Mesenchymal stem cell (in vitro differentiated cells and primary cell): ENCODE measurements around the gene LRRC10.

Source experiments
- DNase-seq: peaks from one replicate; pipeline ENCODE4 v3.0.0-alpha.2; 2013
- H2AFZ ChIP-seq: one replicate; pipeline ENCODE4 v1.6.1; 2013; ENCODE audit warnings: low read depth, mild to moderate bottlenecking, control low read depth, inconsistent platforms, low read length, moderate library complexity
- H2AK5ac ChIP-seq: 2 replicates; pipeline ENCODE4 v1.6.1; 2013; ENCODE audit warnings: low read length, moderate library complexity, mild to moderate bottlenecking, inconsistent platforms; ENCODE audit not compliant: severe bottlenecking
- H2BK120ac ChIP-seq: one replicate; pipeline ENCODE4 v1.6.1; 2013; ENCODE audit warnings: low read depth, mild to moderate bottlenecking, inconsistent platforms, low read length, moderate library complexity
- H2BK12ac ChIP-seq, 2 experiments: one replicate each; pipeline ENCODE4 v1.6.1; 2013; ENCODE audit warnings: inconsistent platforms in 2 of 2, low read length in 2 of 2, mild to moderate bottlenecking in 2 of 2, moderate library complexity in 2 of 2, control low read depth in 1 of 2
- H2BK15ac ChIP-seq: one replicate; pipeline ENCODE4 v1.6.1; 2013; ENCODE audit warnings: mild to moderate bottlenecking, low read depth, inconsistent platforms; ENCODE audit not compliant: poor library complexity, severe bottlenecking
- H2BK5ac ChIP-seq: 2 replicates; pipeline ENCODE4 v1.6.1; 2013; ENCODE audit warnings: low read depth, mild to moderate bottlenecking, low read length, control low read depth, inconsistent platforms; ENCODE audit not compliant: poor library complexity, severe bottlenecking
- H3K14ac ChIP-seq, 2 experiments: one replicate each; pipeline ENCODE4 v1.6.1; 2013; ENCODE audit warnings: inconsistent platforms in 2 of 2, low read length in 2 of 2, control low read depth in 1 of 2, mild to moderate bottlenecking in 1 of 2, moderate library complexity in 1 of 2
- H3K18ac ChIP-seq, 2 experiments: one replicate each; pipeline ENCODE4 v1.6.1; 2013; ENCODE audit warnings: inconsistent platforms in 2 of 2, low read length in 2 of 2, control low read depth in 1 of 2, low read depth in 1 of 2, mild to moderate bottlenecking in 1 of 2
- H3K23ac ChIP-seq, 2 experiments: one replicate each; pipeline ENCODE4 v1.6.1; 2013; ENCODE audit warnings: inconsistent platforms in 2 of 2, low read length in 2 of 2, mild to moderate bottlenecking in 2 of 2, moderate library complexity in 2 of 2, control low read depth in 1 of 2
- H3K27ac ChIP-seq: 2 replicates; pipeline ENCODE4 v1.5.1; 2013; ENCODE audit warnings: mild to moderate bottlenecking, moderate library complexity, low read length, control low read depth, inconsistent platforms; ENCODE audit not compliant: poor library complexity, severe bottlenecking
- H3K27me3 ChIP-seq, 2 experiments: 2 replicates each; pipeline versions ENCODE4 v1.6.1 to v1.7.0; 2013; ENCODE audit warnings: low read length in 2 of 2, mild to moderate bottlenecking in 2 of 2, moderate library complexity in 2 of 2, control low read depth in 1 of 2, inconsistent platforms in 1 of 2; ENCODE audit not compliant: control insufficient read depth in 1 of 2, insufficient read depth in 1 of 2
- H3K36me3 ChIP-seq, 2 experiments: 2 replicates each; pipeline versions ENCODE4 v1.6.1 to v1.7.0; 2013; ENCODE audit warnings: low read length in 2 of 2, control low read depth in 1 of 2, inconsistent platforms in 1 of 2, low read depth in 1 of 2, mild to moderate bottlenecking in 1 of 2; ENCODE audit not compliant: insufficient read depth in 2 of 2, control insufficient read depth in 1 of 2
- H3K4ac ChIP-seq, 2 experiments: one replicate each; pipeline ENCODE4 v1.6.1; 2013; ENCODE audit warnings: inconsistent platforms in 2 of 2, low read length in 2 of 2, mild to moderate bottlenecking in 2 of 2, moderate library complexity in 2 of 2, control low read depth in 1 of 2, low read depth in 1 of 2
- H3K4me1 ChIP-seq: 2 replicates; pipeline ENCODE4 v1.6.1; 2013; ENCODE audit warnings: low read depth, low read length, control low read depth; ENCODE audit not compliant: control insufficient read depth, insufficient read depth
- H3K4me2 ChIP-seq: 2 replicates; pipeline ENCODE4 v1.6.1; 2013; ENCODE audit warnings: low read length, mild to moderate bottlenecking, inconsistent platforms; ENCODE audit not compliant: poor library complexity, severe bottlenecking
- H3K4me3 ChIP-seq, 2 experiments: 2 replicates each; pipeline versions ENCODE4 v1.5.1 to v1.7.0; 2013; ENCODE audit warnings: low read length in 2 of 2, mild to moderate bottlenecking in 2 of 2, control low read depth in 1 of 2, low read depth in 1 of 2; ENCODE audit not compliant: insufficient read depth in 1 of 2
- H3K79me1 ChIP-seq: replicated peaks from 2 replicates; pipeline ENCODE4 v1.6.1; 2013; ENCODE audit warnings: mild to moderate bottlenecking, control low read depth, low read length, inconsistent platforms; ENCODE audit not compliant: poor library complexity, severe bottlenecking
- H3K9ac ChIP-seq: 2 replicates; pipeline ENCODE4 v1.7.0; 2013; ENCODE audit warnings: mild to moderate bottlenecking, low read length, moderate library complexity
- H3K9me3 ChIP-seq: 2 replicates; pipeline ENCODE4 v1.7.0; 2013; ENCODE audit warnings: mild to moderate bottlenecking, low read length; ENCODE audit not compliant: control insufficient read depth
- H4K8ac ChIP-seq: one replicate; pipeline ENCODE4 v1.6.1; 2013; ENCODE audit warnings: inconsistent platforms, mild to moderate bottlenecking, low read length, moderate library complexity
- H4K91ac ChIP-seq: one replicate; pipeline ENCODE4 v1.6.1; 2013; ENCODE audit warnings: mild to moderate bottlenecking, low read length, inconsistent platforms
- WGBS: methylation state at CpG from one replicate; pipeline ENCODE4 v1.1.7; 2013; ENCODE audit warnings: mixed read lengths; 5-methylcytosine and 5-hydroxymethylcytosine counted together

LRRC10 gene

GRCh38 chr12:69630191-69630590 lies 19.5 kb upstream of the LRRC10 start:
- Histone ChIP-seq H3K27ac (no peak overlapping the region), H2BK15ac (no peak overlapping the region), H3K36me3 (no peaks in the 10 kb centered on the region), H3K4me3 (no peak overlapping the region), H2BK120ac (no peak overlapping the region), H3K79me1 (no peaks in the 10 kb centered on the region), H3K14ac (no peak overlapping the region), H3K4me2 (no peak overlapping the region), H3K4me1 (no peaks in the 10 kb centered on the region), H3K18ac (no peak overlapping the region), H3K4ac (no peak overlapping the region), H2BK12ac (no peak overlapping the region), H4K91ac (no peak overlapping the region), H3K27me3 (peaks cover 0 to 4% of the 10 kb centered on the region in 2 experiments), H3K9ac (no peak overlapping the region), H2BK5ac (no peak overlapping the region), H3K23ac (no peak overlapping the region), H4K8ac (no peak overlapping the region), H2AK5ac (no peak overlapping the region), H3K9me3 (no peaks in the 10 kb centered on the region), H2AFZ (no peak overlapping the region)
- 86% methylated on average over 5 of the region's 6 CpGs for WGBS
- peak; percentile 5 for DNase-seq

GRCh38 chr12:69627501-69627900 lies 16.8 kb upstream of the LRRC10 start:
- H2BK15ac ChIP-seq: no peak overlapping the region
- H3K14ac ChIP-seq: no peak overlapping the region
- no peak overlapping the region for H3K4me2 ChIP-seq
- no peak overlapping the region for H3K27ac ChIP-seq
- H3K9ac ChIP-seq: no peak overlapping the region
- no peaks in the 10 kb centered on the region for H3K79me1 ChIP-seq
- no peak overlapping the region for H2BK120ac ChIP-seq
- DNase-seq: no peak
- H4K8ac ChIP-seq: no peak overlapping the region
- no peak overlapping the region for H3K4ac ChIP-seq
- no peaks in the 10 kb centered on the region for H3K36me3 ChIP-seq
- no peak overlapping the region for H3K18ac ChIP-seq
- H2BK5ac ChIP-seq: no peak overlapping the region
- WGBS: 70% methylated on average over 5 of the region's 8 CpGs
- H2AFZ ChIP-seq: no peak overlapping the region
- no peak overlapping the region for H3K23ac ChIP-seq
- no peaks in the 10 kb centered on the region for H3K9me3 ChIP-seq
- no peak overlapping the region for H4K91ac ChIP-seq
- H3K4me3 ChIP-seq: no peak overlapping the region
- H2AK5ac ChIP-seq: no peak overlapping the region
- H3K4me1 ChIP-seq: peaks cover 2% of the 10 kb centered on the region
- no peak overlapping the region for H2BK12ac ChIP-seq
- peaks cover 0 to 4% of the 10 kb centered on the region in 2 experiments for H3K27me3 ChIP-seq

- no peak overlapping the region for H4K91ac ChIP-seq
- no peak overlapping the region for H3K18ac ChIP-seq
- H3K4me1 ChIP-seq: peaks cover 2% of the 10 kb centered on the region
- H3K27me3 ChIP-seq: peaks cover 0 to 4% of the 10 kb centered on the region in 2 experiments
- no peak overlapping the region for H3K4me3 ChIP-seq
- no peak overlapping the region for H3K9ac ChIP-seq
- no peak overlapping the region for H3K23ac ChIP-seq
- no peak overlapping the region for H3K14ac ChIP-seq
- no peak overlapping the region for H2BK5ac ChIP-seq
- H2BK120ac ChIP-seq: no peak overlapping the region
- no peak overlapping the region for H4K8ac ChIP-seq
- H2BK12ac ChIP-seq: no peak overlapping the region
- no peak for DNase-seq
- WGBS: 96% methylated on average over 13 of the region's 13 CpGs
- no peaks in the 10 kb centered on the region for H3K36me3 ChIP-seq
- H3K9me3 ChIP-seq: no peaks in the 10 kb centered on the region
- H3K27ac ChIP-seq: no peak overlapping the region
- H2AK5ac ChIP-seq: no peak overlapping the region
- H3K79me1 ChIP-seq: no peaks in the 10 kb centered on the region
- H2AFZ ChIP-seq: no peak overlapping the region
- no peak overlapping the region for H3K4me2 ChIP-seq
- no peak overlapping the region for H2BK15ac ChIP-seq
- H3K4ac ChIP-seq: no peak overlapping the region
Observed at GRCh38 chr12:69623970-69624369, 13.3 kb upstream of the LRRC10 start.

- Histone ChIP-seq H3K4me1 (peaks cover 2% of the 10 kb centered on the region), H2BK12ac (no peak overlapping the region), H2BK5ac (no peak overlapping the region), H3K4ac (no peak overlapping the region), H2BK15ac (no peak overlapping the region), H3K79me1 (no peaks in the 10 kb centered on the region), H3K14ac (no peak overlapping the region), H2AK5ac (no peak overlapping the region), H3K27me3 (peaks cover 4 to 6% of the 10 kb centered on the region in 2 experiments), H2BK120ac (no peak overlapping the region), H3K23ac (no peak overlapping the region), H2AFZ (no peak overlapping the region), H3K27ac (no peak overlapping the region), H3K4me3 (no peak overlapping the region), H4K91ac (no peak overlapping the region), H3K36me3 (no peaks in the 10 kb centered on the region), H3K18ac (no peak overlapping the region), H3K9ac (no peak overlapping the region), H3K9me3 (no peaks in the 10 kb centered on the region), H3K4me2 (no peak overlapping the region), H4K8ac (no peak overlapping the region)
- 80% methylated on average over 2 of the region's 2 CpGs for WGBS
- DNase-seq: no peak
Observed at GRCh38 chr12:69621551-69621950, 10.8 kb upstream of the LRRC10 start.
